Peyer's patch (tissue), 4 donors: ENCODE results near the gene SIRPB2. TPM values are rescaled to one million over a fixed set of nuclear protein-coding genes. Genes with fewer than 3 reads are reported as not detected.

Experiments
- DNase-seq, 3 donors: peaks; one replicate each; pipeline ENCODE4 v3.0.0-alpha.2; 2017 to 2019
- H3K27ac ChIP-seq, 4 donors: fragments of 200-600 bp; sonication (generic); one replicate each; pipeline ENCODE4 v1.5.1; 2016 to 2019
- H3K27me3 ChIP-seq, 2 donors: fragments of 200-600 bp; sonication (generic); one replicate each; pipeline ENCODE4 v1.5.1; 2019
- H3K36me3 ChIP-seq, 3 donors: fragments of 200-600 bp; sonication (generic); one replicate each; pipeline ENCODE4 v1.5.1; 2016 to 2019
- H3K4me1 ChIP-seq, 4 donors: fragments of 200-600 bp; sonication (generic); one replicate each; pipeline ENCODE4 v1.5.1; 2016 to 2019
- H3K4me3 ChIP-seq, 4 donors: fragments of 200-600 bp; sonication (generic); 1 replicate in 3 of 4; 2 replicates in 1 of 4; pipeline ENCODE4 v1.5.1; 2016 to 2019; ENCODE audit warnings: mild to moderate bottlenecking in 1 of 4
- H3K9me3 ChIP-seq, 4 donors: fragments of 200-600 bp; sonication (generic); one replicate each; pipeline ENCODE4 v1.5.1; 2016 to 2019; ENCODE audit warnings: mild to moderate bottlenecking in 1 of 4
- CTCF ChIP-seq, 6 experiments: fragments of 450-650 bp in 4 of 6; fragments of 200-600 bp in 2 of 6; sonication (generic) in 1 of 6; IDR thresholded peaks; one replicate each; pipeline ENCODE4 v1.5.1; 2017 to 2019; ENCODE audit warnings: antibody characterized with exemption in 6 of 6, mild to moderate bottlenecking in 3 of 6, moderate library complexity in 1 of 6
- POLR2A ChIP-seq, 2 donors: fragments of 450-650 bp; IDR thresholded peaks; one replicate each; pipeline ENCODE4 v1.5.1; 2017; ENCODE audit warnings: antibody characterized with exemption in 2 of 2, mild to moderate bottlenecking in 2 of 2, moderate library complexity in 2 of 2
- total RNA-seq, 4 donors: library from RNA; depleted of rRNA; stranded (reverse); fragments of >200 nt; gene quantifications; one replicate each; pipeline ENCODE4 v1.1.0, GENCODE V29; 2016

The SIRPB2 gene
- total RNA-seq, 4 donors from 2014 or later = 6.7 to 6.8 TPM; not detected in 2

DNA sequence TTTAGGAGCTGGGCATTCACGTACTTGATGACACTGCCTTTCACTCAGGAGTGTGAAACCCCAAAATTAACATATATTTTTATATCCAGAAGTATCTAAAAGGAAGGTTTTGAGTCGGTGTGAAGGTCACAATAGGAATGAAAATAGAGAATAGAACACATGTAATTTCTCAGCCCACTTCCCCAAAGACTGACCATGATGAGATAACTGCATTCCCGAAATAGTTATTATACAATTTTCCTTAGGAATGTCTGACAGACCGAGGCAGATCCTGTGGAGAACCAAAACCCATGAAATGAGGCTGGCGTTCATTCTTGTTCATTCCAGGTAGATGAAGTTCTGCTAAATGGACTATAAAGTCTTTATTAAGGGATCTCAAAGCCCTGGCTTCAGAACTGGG lies 34.9 kb downstream of the SIRPB2 start:
- Histone ChIP-seq H3K4me3 (no peak overlapping the region), H3K9me3 (no peaks in the 10 kb centered on the region), H3K36me3 (peaks cover 0 to 100% (median 0%) of the 10 kb centered on the region in 3 donors), H3K27me3 (no peaks in the 10 kb centered on the region), H3K4me1 (no peaks in the 10 kb centered on the region), H3K27ac (no peak overlapping the region)
- TF ChIP-seq CTCF (IDR thresholded peaks at IDR 0.05) (no peak), POLR2A (IDR thresholded peaks at IDR 0.05) (no peak)
- DNase-seq = no peak

DNA sequence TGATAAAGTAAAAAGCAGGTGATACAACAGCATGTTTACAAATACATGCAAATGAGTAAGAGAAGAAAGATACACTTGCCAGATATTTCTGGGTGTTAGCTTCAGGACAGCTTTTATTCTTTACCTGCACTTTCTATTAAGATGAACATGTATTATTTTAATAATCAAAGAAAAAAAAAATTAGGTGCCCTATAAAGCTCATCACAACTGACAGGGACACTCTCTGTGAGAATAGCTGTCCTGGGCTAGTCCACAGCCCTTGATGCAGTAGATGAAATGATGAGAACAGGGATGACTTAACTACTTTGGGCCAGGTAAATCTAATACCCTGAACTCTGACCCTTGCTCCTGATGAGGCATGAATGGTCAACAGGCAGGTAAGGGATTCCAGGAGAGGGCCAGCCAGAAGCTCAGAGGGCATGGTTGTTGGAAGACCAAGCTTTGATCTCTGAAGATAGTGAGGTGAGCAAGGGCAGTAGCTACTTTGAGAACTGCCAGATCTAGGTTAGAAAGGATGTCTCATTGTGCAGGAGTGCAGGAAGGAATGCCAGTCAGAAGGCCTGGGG lies 40.2 kb downstream of the SIRPB2 start:
- Histone ChIP-seq H3K4me1 (no peaks in the 10 kb centered on the region), H3K27me3 (no peaks in the 10 kb centered on the region), H3K4me3 (no peak overlapping the region), H3K36me3 (peaks cover 0 to 100% (median 2%) of the 10 kb centered on the region in 3 donors), H3K27ac (no peak overlapping the region), H3K9me3 (no peaks in the 10 kb centered on the region)
- no peak for DNase-seq
- TF ChIP-seq CTCF (IDR thresholded peaks at IDR 0.05) (no peak), POLR2A (IDR thresholded peaks at IDR 0.05) (no peak)

GRCh38 chr20:1449370-1449769 lies 41.9 kb downstream of the SIRPB2 start:
- Histone ChIP-seq H3K27me3 (no peaks in the 10 kb centered on the region), H3K4me1 (no peaks in the 10 kb centered on the region), H3K27ac (no peak overlapping the region), H3K4me3 (no peak overlapping the region), H3K36me3 (peaks cover 0 to 100% (median 2%) of the 10 kb centered on the region in 3 donors), H3K9me3 (no peaks in the 10 kb centered on the region)
- DNase-seq = no peak
- no peak for TF ChIP-seq CTCF (IDR thresholded peaks at IDR 0.05)

- Histone ChIP-seq H3K9me3 (no peaks in the 10 kb centered on the region), H3K4me1 (no peaks in the 10 kb centered on the region), H3K27me3 (no peaks in the 10 kb centered on the region), H3K27ac (no peak overlapping the region), H3K4me3 (no peak overlapping the region), H3K36me3 (peaks cover 0 to 100% (median 2%) of the 10 kb centered on the region in 3 donors)
- TF ChIP-seq POLR2A (IDR thresholded peaks at IDR 0.05) = no peak
- TF ChIP-seq CTCF (IDR thresholded peaks at IDR 0.05) = no peak
- no peak for DNase-seq
These were observed 43.1 kb downstream of the SIRPB2 start for GRCh38 chr20:1448081-1448620.

DNA sequence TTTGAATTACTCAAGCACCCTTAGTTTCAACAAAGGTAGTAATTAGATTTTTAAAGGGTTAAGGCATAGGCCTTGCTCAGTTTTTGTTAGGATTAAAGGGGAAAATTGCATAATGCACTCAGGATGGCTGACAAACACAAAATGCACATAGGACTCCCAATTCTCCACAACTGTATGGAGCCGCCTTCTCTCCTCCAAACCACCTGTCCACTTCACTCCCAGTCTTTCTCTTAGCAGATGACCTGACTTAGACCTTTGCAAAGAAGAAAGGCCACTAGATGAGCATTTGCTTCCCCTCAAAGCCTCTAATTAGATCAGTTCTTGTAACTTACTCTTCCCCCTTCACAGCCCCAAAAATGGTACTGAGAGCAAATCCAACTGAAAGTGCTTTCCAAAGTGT lies 44.7 kb downstream of the SIRPB2 start:
- no peaks in the 10 kb centered on the region for H3K27me3 ChIP-seq
- TF ChIP-seq CTCF (IDR thresholded peaks at IDR 0.05) (no peak), POLR2A (IDR thresholded peaks at IDR 0.05) (no peak)
- H3K9me3 ChIP-seq = no peaks in the 10 kb centered on the region
- peaks cover 0 to 100% (median 2%) of the 10 kb centered on the region in 3 donors for H3K36me3 ChIP-seq
- DNase-seq = no peak
- no peak overlapping the region for H3K4me3 ChIP-seq
- H3K4me1 ChIP-seq = no peaks in the 10 kb centered on the region
- no peak overlapping the region for H3K27ac ChIP-seq
